GM23338 (cell line): ENCODE data around the gene SLC37A1. TPM values are rescaled to one million over a fixed set of nuclear protein-coding genes. Genes with fewer than 3 reads are reported as not detected.

Source experiments
- ATAC-seq: fragments of 200-7000 bp; cut with Tn5 transposase; 3 replicates; pipeline ENCODE4 v1.9.1; 2020
- DNase-seq: peaks from one replicate; pipeline ENCODE4 v3.0.0-alpha.2; 2015; ENCODE audit warnings: low spot score
- H2AFZ ChIP-seq: fragments of 200-600 bp; sonication (generic); 2 replicates; pipeline ENCODE4 v1.8.0; 2016; ENCODE audit warnings: antibody characterized with exemption, mild to moderate bottlenecking, moderate library complexity
- H3F3A ChIP-seq: fragments of 200-600 bp; sonication (generic); replicated peaks from 2 replicates; pipeline ENCODE4 v1.8.0; 2017; ENCODE audit warnings: antibody characterized with exemption, mixed run types, low read depth
- H3K27ac ChIP-seq: fragments of 200-600 bp; sonication (generic); 2 replicates; pipeline ENCODE4 v1.6.1; 2016; ENCODE audit warnings: low read depth
- H3K27me3 ChIP-seq: fragments of 200-600 bp; sonication (generic); 2 replicates; pipeline ENCODE4 v1.8.0; 2016; ENCODE audit warnings: mild to moderate bottlenecking, mixed run types, moderate library complexity; ENCODE audit not compliant: insufficient read depth
- H3K36me3 ChIP-seq: fragments of 200-600 bp; sonication (generic); 2 replicates; pipeline ENCODE4 v1.8.0; 2016; ENCODE audit warnings: mild to moderate bottlenecking; ENCODE audit not compliant: insufficient read depth
- H3K4me1 ChIP-seq: fragments of 200-600 bp; sonication (generic); 2 replicates; pipeline ENCODE4 v1.8.0; 2016; ENCODE audit warnings: mild to moderate bottlenecking, moderate library complexity; ENCODE audit not compliant: insufficient read depth
- H3K4me2 ChIP-seq: fragments of 200-600 bp; sonication (generic); 2 replicates; pipeline ENCODE4 v1.7.1; 2017; ENCODE audit warnings: mixed run types
- H3K4me3 ChIP-seq: fragments of 200-600 bp; sonication (generic); 2 replicates; pipeline ENCODE4 v1.6.1; 2016; ENCODE audit warnings: mixed run types
- H3K79me2 ChIP-seq: fragments of 200-600 bp; sonication (generic); replicated peaks from 2 replicates; pipeline ENCODE4 v1.8.0; 2017; ENCODE audit warnings: mild to moderate bottlenecking; ENCODE audit not compliant: insufficient read depth
- H3K9me2 ChIP-seq: fragments of 200-600 bp; sonication (generic); 2 replicates; pipeline ENCODE4 v1.8.0; 2017; ENCODE audit not compliant: insufficient read depth
- H4K20me1 ChIP-seq: fragments of 200-600 bp; sonication (generic); replicated peaks from 2 replicates; pipeline ENCODE4 v1.8.0; 2017; ENCODE audit warnings: mild to moderate bottlenecking; ENCODE audit not compliant: insufficient read depth
- H3K27ac Mint-ChIP-seq: 2 replicates; pipeline ENCODE4 v1.8.0; 2020; ENCODE audit warnings: inconsistent platforms, mild to moderate bottlenecking, moderate library complexity, mixed read lengths
- H3K27me3 Mint-ChIP-seq: 3 replicates; pipeline ENCODE4 v1.8.0; 2022; ENCODE audit warnings: low read depth, mild to moderate bottlenecking, moderate library complexity, mixed read lengths, inconsistent platforms; ENCODE audit not compliant: insufficient read depth, poor library complexity
- H3K36me3 Mint-ChIP-seq: 3 replicates; pipeline ENCODE4 v1.8.0; 2021; ENCODE audit warnings: low read depth, mild to moderate bottlenecking, inconsistent platforms, moderate library complexity, mixed read lengths
- H3K4me1 Mint-ChIP-seq: 3 replicates; pipeline ENCODE4 v1.8.0; 2020; ENCODE audit warnings: mild to moderate bottlenecking, inconsistent platforms, mixed read lengths
- H3K4me3 Mint-ChIP-seq: 3 replicates; pipeline ENCODE4 v1.8.0; 2021; ENCODE audit warnings: moderate library complexity, mild to moderate bottlenecking, inconsistent platforms, mixed read lengths
- H3K9me3 Mint-ChIP-seq: 3 replicates; pipeline ENCODE4 v1.8.0; 2020; ENCODE audit warnings: moderate library complexity, mild to moderate bottlenecking, inconsistent platforms, mixed read lengths
- CREB1 ChIP-seq: fragments of 250-450 bp; sonication (Bioruptor Pico); IDR thresholded peaks from 2 replicates; pipeline ENCODE4 v1.5.0; 2020; ENCODE audit warnings: low read depth, mild to moderate bottlenecking, moderate library complexity
- EZH2 ChIP-seq: fragments of 200-600 bp; sonication (generic); IDR thresholded peaks from one replicate; pipeline ENCODE4 v1.8.0; 2017; ENCODE audit warnings: antibody characterized with exemption, mild to moderate bottlenecking, low read depth; ENCODE audit not compliant: unreplicated experiment
- EZH2phosphoT487 ChIP-seq: fragments of 200-600 bp; sonication (generic); IDR thresholded peaks from one replicate; pipeline ENCODE4 v1.8.1; 2018; ENCODE audit warnings: antibody characterized with exemption; ENCODE audit not compliant: unreplicated experiment
- JUNB ChIP-seq: IDR thresholded peaks from one replicate; pipeline ENCODE4 v1.6.1; 2016; ENCODE audit warnings: antibody characterized with exemption; ENCODE audit not compliant: unreplicated experiment
- NANOG ChIP-seq: IDR thresholded peaks from 2 replicates; pipeline ENCODE4 v1.6.1; 2016; ENCODE audit warnings: antibody characterized with exemption, borderline replicate concordance
- POLR2AphosphoS5 ChIP-seq: IDR thresholded peaks from 2 replicates; pipeline ENCODE4 v1.6.1; 2016; ENCODE audit warnings: antibody characterized with exemption, low read depth
- STAT1 ChIP-seq: IDR thresholded peaks from one replicate; pipeline ENCODE4 v1.6.1; 2016; ENCODE audit warnings: antibody characterized with exemption; ENCODE audit not compliant: unreplicated experiment
- ZNF114 ChIP-seq: fragments of 250-450 bp; sonication (Bioruptor Pico); IDR thresholded peaks from 2 replicates; pipeline ENCODE4 v1.5.0; 2020; ENCODE audit warnings: mild to moderate bottlenecking, moderate library complexity
- ZNF331 ChIP-seq: fragments of 250-450 bp; sonication (Bioruptor Pico); IDR thresholded peaks from 2 replicates; pipeline ENCODE4 v1.5.0; 2020; ENCODE audit warnings: low read depth, mild to moderate bottlenecking, moderate library complexity
- polyA plus RNA-seq: library from polyadenylated mRNA; unstranded; fragments of >200 nt; fragmentation: Nextera tagmentation; extraction: Ambion mirVana; gene quantifications from 2 replicates; pipeline ENCODE4 v1.2.1, GENCODE V29; 2016
- total RNA-seq: library from RNA; depleted of rRNA; stranded (reverse); fragments of >200 nt; shearing (Covaris generic); gene quantifications from 2 replicates; pipeline ENCODE4 v1.2.3, GENCODE V29; 2014
- TF ChIP-seq, protein P1 (sequence below), 2 experiments: fragments of 200-600 bp in 1 of 2; sonication (generic) in 1 of 2; conservative IDR thresholded peaks; 2 replicates each; pipeline versions ENCODE4 v1.5.1 to v1.6.1; 2016 to 2017; ENCODE audit warnings: antibody characterized with exemption in 2 of 2, low read depth in 2 of 2, mild to moderate bottlenecking in 2 of 2, moderate library complexity in 1 of 2
- TF ChIP-seq, protein P2 (sequence below): IDR thresholded peaks from one replicate; pipeline ENCODE4 v1.6.1; 2018; ENCODE audit warnings: antibody characterized with exemption; ENCODE audit not compliant: unreplicated experiment
- TF ChIP-seq, protein P3 (sequence below): IDR thresholded peaks from 2 replicates; pipeline ENCODE4 v1.6.1; 2016; ENCODE audit warnings: antibody characterized with exemption
- TF ChIP-seq, protein P4 (sequence below): fragments of 250-450 bp; sonication (Bioruptor Pico); IDR thresholded peaks from 2 replicates; pipeline ENCODE4 v1.5.0; 2020; ENCODE audit warnings: mild to moderate bottlenecking, moderate library complexity

SLC37A1 gene
- total and polyA plus RNA-seq, 2 experiments from 2014 or later = 14.0 to 30.3 TPM

DNA sequence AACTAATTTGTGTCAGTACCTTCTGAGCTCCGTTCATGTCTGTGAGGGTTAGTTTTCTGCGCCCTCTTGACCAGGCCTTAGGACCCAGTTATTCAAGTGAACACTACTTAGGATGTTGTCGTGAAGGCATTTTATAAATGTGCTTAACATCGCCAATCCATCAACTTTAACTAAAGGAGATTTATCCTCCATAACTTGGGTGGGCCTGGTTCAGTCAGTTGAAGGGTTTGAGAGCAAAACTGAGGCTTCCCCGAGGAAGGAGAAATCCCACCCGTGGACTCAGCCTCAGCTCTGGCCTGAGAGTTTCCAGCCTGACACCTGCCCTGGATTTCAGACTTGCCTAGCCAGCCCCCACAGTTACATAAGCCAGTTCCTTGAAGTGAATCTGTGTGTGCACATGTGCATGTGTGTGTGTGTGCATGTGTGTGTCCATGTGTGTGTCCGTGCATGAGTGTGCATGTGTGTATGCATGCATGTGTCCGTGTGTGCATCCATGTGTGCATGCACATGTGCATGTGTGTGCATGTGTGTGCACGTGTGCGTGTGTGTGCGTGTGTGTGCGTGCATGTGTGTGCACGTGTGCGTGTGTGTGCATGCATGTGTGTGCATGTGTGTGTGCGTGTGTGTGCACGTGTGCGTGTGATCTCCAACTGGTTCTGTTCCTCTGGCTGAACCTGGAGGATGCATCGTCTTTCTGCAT, 77.7 kb downstream of the SLC37A1 start:
- TF ChIP-seq STAT1 = no peak
- TF ChIP-seq, protein P1, sequence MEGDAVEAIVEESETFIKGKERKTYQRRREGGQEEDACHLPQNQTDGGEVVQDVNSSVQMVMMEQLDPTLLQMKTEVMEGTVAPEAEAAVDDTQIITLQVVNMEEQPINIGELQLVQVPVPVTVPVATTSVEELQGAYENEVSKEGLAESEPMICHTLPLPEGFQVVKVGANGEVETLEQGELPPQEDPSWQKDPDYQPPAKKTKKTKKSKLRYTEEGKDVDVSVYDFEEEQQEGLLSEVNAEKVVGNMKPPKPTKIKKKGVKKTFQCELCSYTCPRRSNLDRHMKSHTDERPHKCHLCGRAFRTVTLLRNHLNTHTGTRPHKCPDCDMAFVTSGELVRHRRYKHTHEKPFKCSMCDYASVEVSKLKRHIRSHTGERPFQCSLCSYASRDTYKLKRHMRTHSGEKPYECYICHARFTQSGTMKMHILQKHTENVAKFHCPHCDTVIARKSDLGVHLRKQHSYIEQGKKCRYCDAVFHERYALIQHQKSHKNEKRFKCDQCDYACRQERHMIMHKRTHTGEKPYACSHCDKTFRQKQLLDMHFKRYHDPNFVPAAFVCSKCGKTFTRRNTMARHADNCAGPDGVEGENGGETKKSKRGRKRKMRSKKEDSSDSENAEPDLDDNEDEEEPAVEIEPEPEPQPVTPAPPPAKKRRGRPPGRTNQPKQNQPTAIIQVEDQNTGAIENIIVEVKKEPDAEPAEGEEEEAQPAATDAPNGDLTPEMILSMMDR (conservative IDR thresholded peaks at IDR 0.05; ENCODE audit: low read depth in 2 of 2) = no peak
- no peak for TF ChIP-seq ZNF331 (CRISPR knock-in tag)
- TF ChIP-seq, protein P2, sequence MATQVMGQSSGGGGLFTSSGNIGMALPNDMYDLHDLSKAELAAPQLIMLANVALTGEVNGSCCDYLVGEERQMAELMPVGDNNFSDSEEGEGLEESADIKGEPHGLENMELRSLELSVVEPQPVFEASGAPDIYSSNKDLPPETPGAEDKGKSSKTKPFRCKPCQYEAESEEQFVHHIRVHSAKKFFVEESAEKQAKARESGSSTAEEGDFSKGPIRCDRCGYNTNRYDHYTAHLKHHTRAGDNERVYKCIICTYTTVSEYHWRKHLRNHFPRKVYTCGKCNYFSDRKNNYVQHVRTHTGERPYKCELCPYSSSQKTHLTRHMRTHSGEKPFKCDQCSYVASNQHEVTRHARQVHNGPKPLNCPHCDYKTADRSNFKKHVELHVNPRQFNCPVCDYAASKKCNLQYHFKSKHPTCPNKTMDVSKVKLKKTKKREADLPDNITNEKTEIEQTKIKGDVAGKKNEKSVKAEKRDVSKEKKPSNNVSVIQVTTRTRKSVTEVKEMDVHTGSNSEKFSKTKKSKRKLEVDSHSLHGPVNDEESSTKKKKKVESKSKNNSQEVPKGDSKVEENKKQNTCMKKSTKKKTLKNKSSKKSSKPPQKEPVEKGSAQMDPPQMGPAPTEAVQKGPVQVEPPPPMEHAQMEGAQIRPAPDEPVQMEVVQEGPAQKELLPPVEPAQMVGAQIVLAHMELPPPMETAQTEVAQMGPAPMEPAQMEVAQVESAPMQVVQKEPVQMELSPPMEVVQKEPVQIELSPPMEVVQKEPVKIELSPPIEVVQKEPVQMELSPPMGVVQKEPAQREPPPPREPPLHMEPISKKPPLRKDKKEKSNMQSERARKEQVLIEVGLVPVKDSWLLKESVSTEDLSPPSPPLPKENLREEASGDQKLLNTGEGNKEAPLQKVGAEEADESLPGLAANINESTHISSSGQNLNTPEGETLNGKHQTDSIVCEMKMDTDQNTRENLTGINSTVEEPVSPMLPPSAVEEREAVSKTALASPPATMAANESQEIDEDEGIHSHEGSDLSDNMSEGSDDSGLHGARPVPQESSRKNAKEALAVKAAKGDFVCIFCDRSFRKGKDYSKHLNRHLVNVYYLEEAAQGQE = no peak
- TF ChIP-seq JUNB = no peak
- TF ChIP-seq, protein P3, sequence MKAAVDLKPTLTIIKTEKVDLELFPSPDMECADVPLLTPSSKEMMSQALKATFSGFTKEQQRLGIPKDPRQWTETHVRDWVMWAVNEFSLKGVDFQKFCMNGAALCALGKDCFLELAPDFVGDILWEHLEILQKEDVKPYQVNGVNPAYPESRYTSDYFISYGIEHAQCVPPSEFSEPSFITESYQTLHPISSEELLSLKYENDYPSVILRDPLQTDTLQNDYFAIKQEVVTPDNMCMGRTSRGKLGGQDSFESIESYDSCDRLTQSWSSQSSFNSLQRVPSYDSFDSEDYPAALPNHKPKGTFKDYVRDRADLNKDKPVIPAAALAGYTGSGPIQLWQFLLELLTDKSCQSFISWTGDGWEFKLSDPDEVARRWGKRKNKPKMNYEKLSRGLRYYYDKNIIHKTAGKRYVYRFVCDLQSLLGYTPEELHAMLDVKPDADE = no peak
- no peak for TF ChIP-seq POLR2AphosphoS5
- TF ChIP-seq, protein P4, sequence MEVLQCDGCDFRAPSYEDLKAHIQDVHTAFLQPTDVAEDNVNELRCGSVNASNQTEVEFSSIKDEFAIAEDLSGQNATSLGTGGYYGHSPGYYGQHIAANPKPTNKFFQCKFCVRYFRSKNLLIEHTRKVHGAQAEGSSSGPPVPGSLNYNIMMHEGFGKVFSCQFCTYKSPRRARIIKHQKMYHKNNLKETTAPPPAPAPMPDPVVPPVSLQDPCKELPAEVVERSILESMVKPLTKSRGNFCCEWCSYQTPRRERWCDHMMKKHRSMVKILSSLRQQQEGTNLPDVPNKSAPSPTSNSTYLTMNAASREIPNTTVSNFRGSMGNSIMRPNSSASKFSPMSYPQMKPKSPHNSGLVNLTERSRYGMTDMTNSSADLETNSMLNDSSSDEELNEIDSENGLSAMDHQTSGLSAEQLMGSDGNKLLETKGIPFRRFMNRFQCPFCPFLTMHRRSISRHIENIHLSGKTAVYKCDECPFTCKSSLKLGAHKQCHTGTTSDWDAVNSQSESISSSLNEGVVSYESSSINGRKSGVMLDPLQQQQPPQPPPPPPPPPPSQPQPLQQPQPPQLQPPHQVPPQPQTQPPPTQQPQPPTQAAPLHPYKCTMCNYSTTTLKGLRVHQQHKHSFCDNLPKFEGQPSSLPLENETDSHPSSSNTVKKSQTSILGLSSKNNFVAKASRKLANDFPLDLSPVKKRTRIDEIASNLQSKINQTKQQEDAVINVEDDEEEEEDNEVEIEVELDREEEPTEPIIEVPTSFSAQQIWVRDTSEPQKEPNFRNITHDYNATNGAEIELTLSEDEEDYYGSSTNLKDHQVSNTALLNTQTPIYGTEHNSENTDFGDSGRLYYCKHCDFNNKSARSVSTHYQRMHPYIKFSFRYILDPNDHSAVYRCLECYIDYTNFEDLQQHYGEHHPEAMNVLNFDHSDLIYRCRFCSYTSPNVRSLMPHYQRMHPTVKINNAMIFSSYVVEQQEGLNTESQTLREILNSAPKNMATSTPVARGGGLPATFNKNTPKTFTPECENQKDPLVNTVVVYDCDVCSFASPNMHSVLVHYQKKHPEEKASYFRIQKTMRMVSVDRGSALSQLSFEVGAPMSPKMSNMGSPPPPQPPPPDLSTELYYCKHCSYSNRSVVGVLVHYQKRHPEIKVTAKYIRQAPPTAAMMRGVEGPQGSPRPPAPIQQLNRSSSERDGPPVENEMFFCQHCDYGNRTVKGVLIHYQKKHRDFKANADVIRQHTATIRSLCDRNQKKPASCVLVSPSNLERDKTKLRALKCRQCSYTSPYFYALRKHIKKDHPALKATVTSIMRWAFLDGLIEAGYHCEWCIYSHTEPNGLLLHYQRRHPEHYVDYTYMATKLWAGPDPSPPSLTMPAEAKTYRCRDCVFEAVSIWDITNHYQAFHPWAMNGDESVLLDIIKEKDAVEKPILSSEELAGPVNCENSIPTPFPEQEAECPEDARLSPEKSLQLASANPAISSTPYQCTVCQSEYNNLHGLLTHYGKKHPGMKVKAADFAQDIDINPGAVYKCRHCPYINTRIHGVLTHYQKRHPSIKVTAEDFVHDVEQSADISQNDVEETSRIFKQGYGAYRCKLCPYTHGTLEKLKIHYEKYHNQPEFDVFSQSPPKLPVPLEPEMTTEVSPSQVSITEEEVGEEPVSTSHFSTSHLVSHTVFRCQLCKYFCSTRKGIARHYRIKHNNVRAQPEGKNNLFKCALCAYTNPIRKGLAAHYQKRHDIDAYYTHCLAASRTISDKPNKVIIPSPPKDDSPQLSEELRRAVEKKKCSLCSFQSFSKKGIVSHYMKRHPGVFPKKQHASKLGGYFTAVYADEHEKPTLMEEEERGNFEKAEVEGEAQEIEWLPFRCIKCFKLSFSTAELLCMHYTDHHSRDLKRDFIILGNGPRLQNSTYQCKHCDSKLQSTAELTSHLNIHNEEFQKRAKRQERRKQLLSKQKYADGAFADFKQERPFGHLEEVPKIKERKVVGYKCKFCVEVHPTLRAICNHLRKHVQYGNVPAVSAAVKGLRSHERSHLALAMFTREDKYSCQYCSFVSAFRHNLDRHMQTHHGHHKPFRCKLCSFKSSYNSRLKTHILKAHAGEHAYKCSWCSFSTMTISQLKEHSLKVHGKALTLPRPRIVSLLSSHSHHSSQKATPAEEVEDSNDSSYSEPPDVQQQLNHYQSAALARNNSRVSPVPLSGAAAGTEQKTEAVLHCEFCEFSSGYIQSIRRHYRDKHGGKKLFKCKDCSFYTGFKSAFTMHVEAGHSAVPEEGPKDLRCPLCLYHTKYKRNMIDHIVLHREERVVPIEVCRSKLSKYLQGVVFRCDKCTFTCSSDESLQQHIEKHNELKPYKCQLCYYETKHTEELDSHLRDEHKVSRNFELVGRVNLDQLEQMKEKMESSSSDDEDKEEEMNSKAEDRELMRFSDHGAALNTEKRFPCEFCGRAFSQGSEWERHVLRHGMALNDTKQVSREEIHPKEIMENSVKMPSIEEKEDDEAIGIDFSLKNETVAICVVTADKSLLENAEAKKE (CRISPR knock-in tag) = no peak
- TF ChIP-seq NANOG = no peak
- TF ChIP-seq ZNF114 = no peak
- TF ChIP-seq EZH2phosphoT487 = no peak
- TF ChIP-seq CREB1 = no peak
- TF ChIP-seq EZH2 = no peak
- Mint-ChIP-seq H3K36me3 (no peaks in the 10 kb centered on the region), H3K4me1 (peaks cover 9% of the 10 kb centered on the region), H3K27ac (no peak overlapping the region), H3K9me3 (no peaks in the 10 kb centered on the region), H3K4me3 (no peak overlapping the region), H3K27me3 (peaks cover 16% of the 10 kb centered on the region)
- Histone ChIP-seq H3K4me1 (peaks cover 5% of the 10 kb centered on the region; the same call in 1 of the 2 replicates), H3K9me2 (no peaks in the 10 kb centered on the region), H3F3A (peaks cover 10% of the 10 kb centered on the region; the same call in 1 of the 2 replicates), H2AFZ (0 out of 2 replicates have a peak overlapping the region, but pooled peaks have one; percentile 10), H3K79me2 (no peaks in the 10 kb centered on the region), H3K36me3 (no peaks in the 10 kb centered on the region), H4K20me1 (no peaks in the 10 kb centered on the region), H3K4me2 (no peak overlapping the region), H3K4me3 (no peak overlapping the region), H3K27ac (no peak overlapping the region), H3K27me3 (no peaks in the 10 kb centered on the region)
- ATAC-seq (no peak), DNase-seq (no peak)
